Chondrocyte (in vitro differentiated cells): ENCODE results near the gene UGT1A5. TPM values are rescaled to one million over a fixed set of nuclear protein-coding genes. Genes with fewer than 3 reads are reported as not detected.

Experiments used
- DNase-seq: peaks from one replicate; pipeline ENCODE4 v3.0.0; 2021; ENCODE audit warnings: mixed read lengths, low spot score
- H3K27ac Mint-ChIP-seq: one replicate; pipeline ENCODE4 v1.8.0; 2021; ENCODE audit warnings: mild to moderate bottlenecking, moderate library complexity, mixed read lengths; ENCODE audit not compliant: unreplicated experiment
- H3K27me3 Mint-ChIP-seq: 2 replicates; pipeline ENCODE4 v1.8.0; 2021; ENCODE audit warnings: low read depth, mixed read lengths
- H3K36me3 Mint-ChIP-seq: 2 replicates; pipeline ENCODE4 v1.8.0; 2021; ENCODE audit warnings: low read depth, mixed read lengths
- H3K4me1 Mint-ChIP-seq: 2 replicates; pipeline ENCODE4 v1.8.0; 2021; ENCODE audit warnings: low read depth, mild to moderate bottlenecking, mixed read lengths
- H3K4me3 Mint-ChIP-seq: one replicate; pipeline ENCODE4 v1.8.0; 2021; ENCODE audit warnings: mild to moderate bottlenecking, moderate library complexity, mixed read lengths; ENCODE audit not compliant: unreplicated experiment
- H3K9me3 Mint-ChIP-seq: 2 replicates; pipeline ENCODE4 v1.8.0; 2021; ENCODE audit warnings: low read depth, mixed read lengths
- total RNA-seq: library from RNA; stranded (reverse); gene quantifications from 3 replicates; pipeline ENCODE4 v1.2.1, GENCODE V29; 2021
- TF ChIP-seq, protein P1 (sequence below): fragments of 200-600 bp; sonication (generic); IDR thresholded peaks from 2 replicates; pipeline ENCODE4 v1.5.0; 2021; ENCODE audit warnings: antibody characterized with exemption, mild to moderate bottlenecking, moderate library complexity

UGT1A5 gene
- total RNA-seq, 1 donor from 2014 or later = not detected

DNA sequence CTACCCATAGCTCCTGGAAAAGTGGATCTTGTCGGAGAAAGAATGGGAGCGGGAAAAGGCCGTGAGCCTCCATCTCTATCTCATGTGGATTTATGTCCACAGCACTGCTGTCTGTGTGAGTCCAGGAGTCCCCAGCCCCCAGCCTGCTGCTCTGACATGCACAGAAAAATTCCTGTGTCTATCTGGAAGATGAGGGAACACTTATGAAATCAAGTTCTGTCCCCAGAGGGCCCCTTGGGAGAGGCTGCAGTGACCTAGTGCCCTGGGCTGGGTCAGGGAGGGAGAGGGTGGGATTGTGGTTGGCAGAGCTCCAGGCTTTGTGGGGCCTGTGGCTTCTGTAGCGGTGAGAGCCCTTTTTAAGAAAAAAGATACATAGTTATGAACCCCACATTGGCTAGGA is 104.1 kb downstream of the UGT1A5 start:
- Mint-ChIP-seq H3K27me3 (peaks cover 8% of the 10 kb centered on the region), H3K27ac (peak overlapping the region; percentile 75), H3K4me3 (no peak overlapping the region), H3K9me3 (no peaks in the 10 kb centered on the region), H3K36me3 (peaks cover 1% of the 10 kb centered on the region), H3K4me1 (peaks cover 26% of the 10 kb centered on the region)
- TF ChIP-seq, protein P1, sequence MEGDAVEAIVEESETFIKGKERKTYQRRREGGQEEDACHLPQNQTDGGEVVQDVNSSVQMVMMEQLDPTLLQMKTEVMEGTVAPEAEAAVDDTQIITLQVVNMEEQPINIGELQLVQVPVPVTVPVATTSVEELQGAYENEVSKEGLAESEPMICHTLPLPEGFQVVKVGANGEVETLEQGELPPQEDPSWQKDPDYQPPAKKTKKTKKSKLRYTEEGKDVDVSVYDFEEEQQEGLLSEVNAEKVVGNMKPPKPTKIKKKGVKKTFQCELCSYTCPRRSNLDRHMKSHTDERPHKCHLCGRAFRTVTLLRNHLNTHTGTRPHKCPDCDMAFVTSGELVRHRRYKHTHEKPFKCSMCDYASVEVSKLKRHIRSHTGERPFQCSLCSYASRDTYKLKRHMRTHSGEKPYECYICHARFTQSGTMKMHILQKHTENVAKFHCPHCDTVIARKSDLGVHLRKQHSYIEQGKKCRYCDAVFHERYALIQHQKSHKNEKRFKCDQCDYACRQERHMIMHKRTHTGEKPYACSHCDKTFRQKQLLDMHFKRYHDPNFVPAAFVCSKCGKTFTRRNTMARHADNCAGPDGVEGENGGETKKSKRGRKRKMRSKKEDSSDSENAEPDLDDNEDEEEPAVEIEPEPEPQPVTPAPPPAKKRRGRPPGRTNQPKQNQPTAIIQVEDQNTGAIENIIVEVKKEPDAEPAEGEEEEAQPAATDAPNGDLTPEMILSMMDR = no peak
- no peak for DNase-seq

DNA sequence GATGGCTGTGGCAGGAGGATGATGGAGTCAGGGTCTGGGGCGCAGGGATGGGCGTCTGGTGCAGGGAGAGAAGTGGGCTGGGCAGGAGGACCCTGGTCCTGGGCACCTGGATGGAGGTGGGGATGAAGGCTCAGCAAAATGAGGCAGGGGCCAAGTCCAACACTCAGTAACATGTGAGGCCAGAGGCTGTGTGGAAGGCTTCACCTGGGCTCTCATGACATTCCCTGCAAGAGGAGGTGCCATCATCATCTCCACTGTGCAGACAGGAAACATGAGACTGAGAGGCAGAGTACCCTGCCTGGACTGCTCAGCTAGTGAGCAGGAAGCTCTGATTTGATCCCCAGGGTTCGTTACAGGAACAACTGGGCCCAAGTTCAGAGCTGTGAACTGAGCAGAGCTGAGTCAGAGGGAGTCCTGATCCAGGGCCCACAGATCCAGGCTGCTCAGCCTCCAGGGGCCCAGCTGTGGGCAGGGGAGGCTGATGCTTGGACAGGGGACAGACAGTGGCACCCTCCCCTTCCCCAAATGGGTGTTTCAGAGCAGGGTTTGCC is 104.7 kb downstream of the UGT1A5 start:
- Mint-ChIP-seq H3K9me3 (no peaks in the 10 kb centered on the region), H3K27me3 (peaks cover 6% of the 10 kb centered on the region), H3K27ac (peak overlapping the region; percentile 75), H3K4me1 (peaks cover 26% of the 10 kb centered on the region), H3K4me3 (no peak overlapping the region), H3K36me3 (peaks cover 1% of the 10 kb centered on the region)
- TF ChIP-seq, protein P1 = no peak
- no peak for DNase-seq

DNA sequence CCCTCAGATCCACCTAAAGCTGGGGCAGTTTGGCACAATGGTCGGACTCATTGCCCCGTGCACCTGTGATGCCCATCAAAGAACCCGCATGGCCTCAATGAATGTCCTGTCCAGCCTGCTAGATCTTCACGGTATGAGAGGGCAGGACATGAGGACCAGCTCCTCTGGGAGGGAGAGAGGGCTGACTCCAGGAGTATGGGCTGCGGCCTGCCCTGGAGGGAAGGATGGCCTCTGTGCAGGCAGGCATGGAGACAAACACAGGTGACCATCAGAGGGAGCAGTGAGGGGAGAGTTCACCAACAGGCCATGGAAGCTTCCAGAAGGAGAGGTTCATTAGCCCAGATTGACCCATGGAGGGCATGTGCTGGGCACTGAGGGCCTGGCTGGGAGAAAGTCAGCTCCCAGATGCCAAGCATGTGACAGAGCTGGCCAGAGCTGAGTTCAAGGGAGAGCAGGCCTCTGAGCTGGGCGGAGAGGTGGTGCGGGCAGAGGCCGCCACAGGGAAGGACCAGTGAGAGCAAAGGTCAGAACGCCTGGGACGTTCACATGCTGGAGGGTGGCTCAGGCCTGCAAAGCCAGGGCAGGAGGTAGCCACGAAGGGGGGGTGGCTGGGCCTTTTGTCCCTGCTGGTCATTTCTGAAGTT is 105.4 kb downstream of the UGT1A5 start:
- Mint-ChIP-seq H3K27ac (peak overlapping the region; percentile 49), H3K36me3 (peaks cover 1% of the 10 kb centered on the region), H3K27me3 (peaks cover 6% of the 10 kb centered on the region), H3K4me1 (peaks cover 24% of the 10 kb centered on the region), H3K4me3 (no peak overlapping the region), H3K9me3 (no peaks in the 10 kb centered on the region)
- TF ChIP-seq, protein P1 = no peak
- no peak for DNase-seq

DNA sequence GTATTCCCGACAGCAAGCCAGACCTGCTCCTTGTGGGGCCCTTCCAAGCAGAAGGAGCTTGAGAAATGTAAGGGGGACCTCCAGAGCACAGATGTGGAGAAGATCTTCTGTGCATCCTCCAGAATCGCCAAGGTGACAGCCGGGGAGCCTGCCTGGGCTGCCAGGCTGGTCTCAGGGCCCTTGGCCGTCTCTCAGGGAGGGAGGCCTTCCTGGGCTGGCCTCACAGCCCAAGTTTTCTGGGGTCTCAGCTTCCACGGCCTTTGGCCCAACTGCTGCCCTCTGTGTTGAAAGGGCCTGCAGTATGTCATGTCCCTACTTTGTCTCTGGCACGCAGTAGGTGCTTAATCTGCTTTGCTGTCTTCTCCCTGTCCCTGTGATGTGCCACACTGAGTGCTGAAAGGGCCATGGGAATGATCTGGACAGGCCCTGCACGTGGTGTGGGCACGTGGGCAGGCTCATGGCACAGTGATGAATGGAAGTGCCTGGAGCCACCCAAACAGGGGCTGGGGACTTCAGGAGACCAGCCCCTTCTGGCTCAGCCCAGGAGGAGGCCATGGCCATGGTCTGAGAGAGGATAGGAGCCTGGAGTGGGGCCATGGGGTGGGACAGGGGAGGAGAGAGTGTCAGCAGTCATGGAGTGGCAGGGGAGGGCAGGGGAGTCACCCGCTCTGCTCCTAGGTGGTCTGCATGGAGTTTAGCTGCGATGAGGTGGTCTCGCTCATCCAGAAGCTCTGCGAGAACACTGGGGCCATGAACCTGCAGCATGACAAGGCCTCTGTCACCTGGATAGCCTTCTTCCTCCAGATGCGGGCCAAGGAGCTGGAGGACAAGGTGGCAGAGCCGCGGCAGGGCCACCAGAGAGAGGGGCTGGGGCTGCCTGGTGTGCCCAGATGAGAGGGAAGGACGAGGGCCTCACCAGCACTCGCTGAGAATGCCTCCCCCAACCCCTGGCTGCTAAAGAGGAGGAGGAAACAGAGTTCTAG is 106.2 kb downstream of the UGT1A5 start:
- H3K36me3 Mint-ChIP-seq = peaks cover 1% of the 10 kb centered on the region
- TF ChIP-seq, protein P1 = no peak
- H3K4me1 Mint-ChIP-seq = peaks cover 24% of the 10 kb centered on the region
- H3K9me3 Mint-ChIP-seq = no peaks in the 10 kb centered on the region
- no peak overlapping the region for H3K4me3 Mint-ChIP-seq
- no peak overlapping the region for H3K27ac Mint-ChIP-seq
- DNase-seq = no peak
- peaks cover 6% of the 10 kb centered on the region for H3K27me3 Mint-ChIP-seq
